GM21825 (cell line): ENCODE measurements around the gene VILL.

ENCODE experiments used
- ATAC-seq: cut with Tn5 transposase; IDR thresholded peaks from one replicate; pipeline ENCODE4 v1.9.1; 2021; ENCODE audit warnings: mild to moderate bottlenecking, moderate library complexity; ENCODE audit not compliant: unreplicated experiment

VILL gene

DNA sequence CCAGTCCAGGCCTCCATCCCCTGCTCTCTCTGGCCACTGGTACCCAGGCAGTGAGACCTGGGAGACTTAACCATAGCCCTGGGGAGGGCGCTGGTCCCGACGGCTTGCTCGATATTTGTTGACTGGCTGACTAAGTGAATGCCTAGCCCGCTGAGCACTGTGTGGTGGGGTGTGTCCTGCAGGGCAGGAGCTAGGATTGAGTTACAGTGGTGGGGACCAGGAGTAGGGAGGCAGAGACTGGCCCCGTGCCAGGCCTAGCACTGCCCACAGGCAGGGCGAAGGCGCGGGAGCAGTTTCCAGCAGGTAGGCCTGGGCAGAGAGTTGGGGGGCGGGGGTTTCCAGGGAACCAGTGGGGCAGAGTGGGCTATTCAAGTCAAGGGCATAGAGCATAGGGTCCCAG, at the start of gene VILL:
Gene VILL, plus strand, starts transcription at position 260 of the 400 bp plus-strand sequence. CDS start 2,887 bp downstream, outside the sequence.
- no peak for ATAC-seq

DNA sequence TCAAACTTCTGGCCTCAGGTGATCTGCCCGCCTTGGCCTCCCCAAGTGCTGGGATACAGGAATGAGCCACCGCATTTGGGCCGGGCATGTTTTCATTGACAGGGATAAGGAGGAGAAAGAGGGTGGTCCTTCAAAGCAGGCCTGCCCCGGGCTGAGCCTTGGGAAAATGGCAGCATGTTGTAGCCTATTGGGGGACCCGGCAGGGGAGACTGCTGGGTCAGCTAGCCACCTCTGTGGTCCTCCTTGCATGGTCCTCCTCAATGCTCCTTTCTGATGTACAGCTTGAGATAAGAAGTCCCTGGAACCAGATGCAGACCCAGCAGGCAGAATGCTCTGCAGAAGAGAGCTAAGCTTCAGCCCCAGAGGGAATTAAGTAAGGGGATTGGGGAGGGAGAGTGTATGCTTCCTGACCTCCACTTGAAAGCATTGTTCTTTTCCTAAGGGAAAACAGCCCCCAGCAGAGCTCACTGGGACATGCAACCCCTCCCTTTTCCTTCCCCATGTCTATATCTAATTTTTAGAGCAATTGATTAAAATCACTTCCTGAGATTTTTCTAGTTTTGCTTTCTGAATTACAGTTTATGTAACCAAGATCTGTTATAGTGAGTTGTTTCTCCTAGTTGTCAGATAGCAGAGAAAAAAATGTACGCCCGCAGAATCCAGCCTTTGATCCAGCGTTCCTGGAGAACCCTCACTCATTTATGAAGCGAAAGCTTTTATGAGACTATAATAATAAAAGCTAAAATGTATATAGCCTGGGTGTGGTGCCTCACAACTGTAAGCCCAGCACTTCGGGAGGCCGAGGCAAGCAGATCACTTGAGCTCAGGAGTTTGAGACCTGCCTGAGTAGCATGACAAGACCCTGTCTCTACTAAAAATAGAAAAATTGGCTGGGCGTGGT, 48.7 kb upstream of the VILL start:
- ATAC-seq = no peak

DNA sequence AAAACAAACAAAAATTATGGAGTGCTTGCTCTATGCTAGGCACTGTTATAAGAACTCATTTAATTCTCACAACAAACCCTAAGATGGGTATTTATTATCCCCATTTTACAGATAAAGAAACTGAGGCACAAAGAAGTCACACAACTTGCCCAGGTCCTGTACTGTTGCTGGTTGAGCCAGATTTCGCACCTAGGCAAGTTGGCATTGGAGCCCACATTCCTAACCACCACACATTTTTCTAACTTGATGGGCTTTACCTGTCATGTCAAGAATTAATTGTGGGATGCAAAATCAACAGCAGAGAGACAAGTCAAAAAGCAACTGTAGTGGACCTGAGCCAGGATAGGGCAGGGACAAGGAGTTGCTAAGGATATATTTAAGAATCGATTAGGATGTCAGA, 47.9 kb upstream of the VILL start:
- no peak for ATAC-seq

DNA sequence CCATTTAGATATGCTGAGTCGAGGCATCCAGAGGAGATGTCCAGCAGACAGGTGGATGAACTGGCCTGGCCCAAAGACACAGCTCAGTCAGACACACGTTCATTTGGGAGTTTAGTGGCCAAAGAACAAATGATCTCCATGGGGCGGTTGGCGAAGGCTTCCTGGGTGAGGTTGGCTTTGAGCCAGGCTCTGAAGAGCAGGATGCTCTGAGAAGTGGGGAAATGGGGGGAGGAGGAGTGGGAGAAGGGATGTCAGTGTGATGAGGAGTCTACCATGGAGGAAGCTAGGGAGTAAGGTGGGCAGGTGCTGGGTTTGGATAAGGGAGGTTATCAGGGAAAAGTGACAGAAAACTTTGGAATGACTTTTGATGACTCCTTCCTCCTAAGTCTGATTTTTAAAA, 47.5 kb upstream of the VILL start:
- ATAC-seq = no peak

DNA sequence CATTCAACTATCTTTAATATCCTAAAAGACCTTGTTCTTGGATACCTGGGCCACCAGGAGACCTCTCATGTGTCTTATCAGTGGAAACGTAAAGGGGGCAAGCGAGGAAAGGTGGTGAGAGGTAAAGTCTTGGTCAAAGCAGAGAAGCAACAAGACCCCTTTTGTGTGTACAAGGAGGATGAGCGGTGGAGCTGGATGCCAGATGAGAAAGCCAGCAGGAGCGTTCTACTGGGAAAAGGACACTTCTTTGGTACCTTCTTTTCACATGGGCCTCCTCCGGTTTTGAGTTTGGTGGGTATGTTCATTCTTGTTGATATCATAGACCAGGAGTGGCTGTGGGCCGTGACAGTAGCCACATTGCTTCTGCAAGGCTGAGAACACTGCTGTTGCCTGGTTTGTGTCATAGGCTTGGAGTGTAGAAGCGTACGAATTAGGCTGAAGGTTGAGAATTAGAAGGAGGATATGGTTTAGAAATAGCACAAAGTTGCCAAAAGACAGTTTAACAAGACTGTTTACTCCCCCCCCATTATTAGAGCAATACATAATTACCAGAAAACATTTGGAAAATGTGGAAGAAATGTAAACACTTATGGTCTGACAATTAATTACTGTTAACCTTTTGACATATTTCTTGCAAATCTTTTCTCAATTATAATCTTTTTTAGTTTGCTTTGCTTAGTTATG, 46.8 kb upstream of the VILL start:
- no peak for ATAC-seq

DNA sequence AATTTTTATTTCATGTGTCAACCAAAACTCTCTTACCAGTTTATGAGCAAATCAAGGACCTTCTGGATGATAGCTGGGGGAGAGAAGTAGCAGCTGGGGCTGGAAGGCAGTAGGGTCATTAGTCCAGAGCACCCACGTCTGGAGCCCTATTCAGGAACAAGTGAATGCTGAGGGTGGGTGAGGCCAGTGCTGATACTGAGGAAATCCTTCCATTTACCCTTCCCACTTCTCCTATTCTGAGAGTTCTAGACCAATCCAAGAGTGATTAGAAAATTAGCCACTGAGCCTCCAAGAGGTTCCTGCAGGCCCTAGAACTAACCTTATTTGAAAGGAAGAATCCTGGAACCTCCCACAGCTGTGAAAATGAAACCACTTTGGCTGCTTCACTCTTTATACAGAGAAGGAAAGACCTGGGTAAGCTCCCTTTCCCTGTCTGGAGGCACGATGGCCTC, 46.2 kb upstream of the VILL start:
- no peak for ATAC-seq

DNA sequence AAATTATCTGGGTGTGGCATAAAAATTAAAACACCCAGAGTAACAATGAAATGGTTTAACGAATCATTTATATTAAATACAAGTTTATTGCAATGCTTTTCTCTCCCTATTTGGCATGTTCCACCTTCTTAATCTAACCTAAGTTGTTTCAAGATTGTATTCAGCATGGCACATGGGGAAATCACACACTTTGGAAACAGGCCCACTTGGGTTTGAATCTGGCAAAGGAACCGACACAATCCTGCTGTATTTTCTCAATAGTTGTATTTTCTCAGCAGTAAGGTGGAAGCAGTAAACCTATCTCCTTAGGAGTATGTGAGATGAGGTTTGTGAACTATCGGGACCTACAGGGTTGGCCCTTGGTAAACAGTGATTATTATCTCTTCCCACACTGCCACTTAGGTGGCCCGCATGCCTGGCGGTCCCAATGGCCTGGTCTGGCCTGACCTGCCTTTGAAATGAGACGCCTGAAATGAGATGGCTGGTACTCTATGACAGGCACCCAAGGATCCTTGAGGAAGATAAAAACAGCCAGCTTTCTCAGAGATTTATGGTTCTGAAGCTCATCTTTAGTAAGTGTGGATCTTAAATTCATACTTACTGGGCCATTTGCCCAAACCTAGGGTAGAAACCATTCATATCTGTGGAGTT, 45.3 kb upstream of the VILL start:
- no peak for ATAC-seq

DNA sequence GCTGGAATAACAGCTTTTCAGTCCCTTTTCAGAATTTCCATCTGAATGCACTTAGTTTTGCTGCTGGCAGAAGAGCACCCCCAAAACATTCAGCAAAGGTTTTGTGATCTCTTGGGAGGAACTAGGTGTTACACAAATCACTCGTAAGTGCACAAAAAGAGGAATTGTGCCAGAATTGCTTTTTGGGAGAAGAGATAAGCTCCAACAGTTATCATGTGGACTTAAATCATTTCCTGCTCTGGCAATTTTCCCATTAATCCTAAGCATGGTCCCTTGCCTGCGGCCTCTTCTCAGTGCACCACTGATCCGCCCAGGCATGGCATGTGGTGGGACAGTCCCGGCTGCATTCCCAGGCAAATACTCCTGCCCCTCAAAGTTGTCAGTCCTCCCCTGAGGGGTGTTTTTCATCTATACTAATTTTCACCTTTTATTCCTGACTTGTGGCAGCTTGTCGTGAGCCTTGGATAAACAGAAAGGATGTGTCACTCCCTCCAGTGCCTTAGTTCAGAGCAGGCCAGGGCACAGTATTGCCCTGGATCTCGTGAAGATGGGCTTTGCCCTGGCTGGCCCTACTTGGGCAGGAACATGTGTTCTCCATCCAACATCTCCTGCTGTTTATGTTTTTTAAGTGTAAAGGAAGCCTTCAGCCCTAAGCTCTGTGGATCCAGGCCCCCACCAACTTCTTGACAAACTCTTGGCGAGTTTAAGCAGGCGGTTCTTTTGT, 44.6 kb upstream of the VILL start:
- no peak for ATAC-seq

DNA sequence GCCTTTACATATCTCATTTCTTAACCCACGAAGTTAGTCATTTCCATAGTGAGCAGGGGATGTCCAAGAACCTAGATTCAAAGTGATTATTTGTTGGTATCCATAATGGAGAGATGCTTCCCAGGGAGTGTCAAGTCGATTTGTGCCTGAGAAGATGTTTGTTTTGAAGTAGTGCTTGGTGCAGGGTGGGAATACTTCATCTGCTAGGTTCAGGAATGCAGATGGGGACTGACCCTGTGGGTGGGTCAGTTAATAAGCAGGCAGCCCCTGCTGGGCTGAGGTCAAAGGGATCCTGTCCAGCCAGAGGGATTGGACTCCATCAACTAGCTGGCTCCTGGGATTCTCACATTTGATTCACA, 44.1 kb upstream of the VILL start:
- no peak for ATAC-seq

DNA sequence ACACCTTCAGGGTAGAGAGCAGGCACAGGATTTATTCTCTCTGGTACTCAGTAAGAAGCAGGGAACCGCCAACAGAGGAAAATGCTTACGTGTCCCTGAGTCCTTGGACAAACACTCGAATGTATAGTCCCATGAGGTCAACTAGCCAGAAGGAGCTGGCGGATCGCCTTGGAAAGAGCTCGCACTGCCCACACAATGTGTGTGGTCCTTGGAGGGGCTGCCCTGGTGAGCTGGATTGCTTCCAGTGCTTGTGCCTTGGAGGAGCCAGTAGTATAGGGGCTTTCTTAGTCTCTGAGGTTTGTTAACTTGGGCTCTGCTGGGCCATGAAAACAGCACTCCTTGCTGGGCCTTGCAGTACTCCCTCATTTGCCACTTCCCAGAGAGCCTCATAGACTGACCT, 40.7 kb upstream of the VILL start:
- ATAC-seq = no peak

DNA sequence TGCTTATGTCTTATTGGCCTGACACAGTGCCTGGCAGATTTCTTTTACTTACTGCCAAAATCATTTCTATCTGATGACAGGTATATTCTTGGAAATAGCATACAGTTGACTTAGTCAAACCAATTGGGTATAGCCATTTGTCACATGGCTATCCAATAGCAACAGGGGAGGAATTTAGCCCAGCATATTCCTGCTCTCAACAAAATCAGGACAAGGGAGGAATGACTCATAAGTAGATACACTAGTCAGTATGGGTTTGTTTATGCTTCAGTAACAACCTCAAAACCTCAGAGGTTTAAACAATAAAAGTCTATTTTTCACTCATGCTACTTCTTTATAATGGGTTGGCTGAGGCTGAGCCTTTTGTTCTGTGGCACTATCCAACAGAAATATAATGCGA, 38.0 kb upstream of the VILL start:
- ATAC-seq = no peak

DNA sequence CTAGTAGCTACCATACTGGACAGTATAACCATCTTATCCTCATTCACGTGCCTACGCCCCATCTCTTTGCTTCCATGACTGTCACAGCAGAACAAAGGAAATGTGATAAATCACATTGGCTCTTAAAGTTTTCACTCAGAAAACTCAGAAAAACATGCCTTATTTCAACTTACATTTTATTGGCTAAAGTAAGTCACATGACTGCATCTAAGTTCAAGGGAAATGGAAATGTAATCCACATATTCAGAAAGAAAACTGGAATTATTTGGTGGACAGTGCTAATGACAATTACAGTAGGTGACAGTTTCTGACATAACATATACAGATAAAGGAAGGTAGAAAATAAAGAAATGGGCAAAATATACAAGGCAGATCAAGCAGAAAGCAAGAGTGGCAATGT, 37.4 kb upstream of the VILL start:
- ATAC-seq = no peak

DNA sequence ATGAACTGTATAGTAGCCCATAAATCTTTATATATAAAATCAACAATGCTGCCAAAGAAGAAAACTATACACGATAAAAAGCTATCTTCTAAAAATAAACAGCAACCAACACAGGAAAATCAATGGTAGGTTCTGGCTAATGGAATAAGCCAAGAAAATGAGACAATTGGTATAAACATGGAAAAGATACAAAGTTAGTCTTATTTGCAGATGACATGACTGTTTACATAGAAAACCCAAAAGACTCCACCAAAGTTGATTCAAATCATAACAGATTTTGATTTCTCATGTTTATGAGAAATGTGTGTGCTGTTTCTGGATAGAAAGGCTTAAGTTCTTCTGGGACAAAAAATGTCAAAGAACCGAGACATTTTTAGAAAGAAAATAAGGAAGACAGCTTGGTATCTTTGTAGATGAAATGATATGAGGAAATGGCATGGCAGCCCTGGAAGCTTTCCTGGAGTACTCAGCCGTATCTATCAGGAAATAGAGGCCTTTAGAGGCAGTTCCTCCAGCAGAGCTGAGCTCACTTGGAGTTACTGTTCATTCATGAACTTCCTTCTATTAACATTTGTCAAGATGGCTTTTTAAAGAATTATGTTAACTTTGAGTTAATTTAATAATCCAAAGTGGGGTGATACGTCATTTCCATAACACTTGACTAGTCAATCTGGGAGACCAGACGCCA, 36.7 kb upstream of the VILL start:
- no peak for ATAC-seq

DNA sequence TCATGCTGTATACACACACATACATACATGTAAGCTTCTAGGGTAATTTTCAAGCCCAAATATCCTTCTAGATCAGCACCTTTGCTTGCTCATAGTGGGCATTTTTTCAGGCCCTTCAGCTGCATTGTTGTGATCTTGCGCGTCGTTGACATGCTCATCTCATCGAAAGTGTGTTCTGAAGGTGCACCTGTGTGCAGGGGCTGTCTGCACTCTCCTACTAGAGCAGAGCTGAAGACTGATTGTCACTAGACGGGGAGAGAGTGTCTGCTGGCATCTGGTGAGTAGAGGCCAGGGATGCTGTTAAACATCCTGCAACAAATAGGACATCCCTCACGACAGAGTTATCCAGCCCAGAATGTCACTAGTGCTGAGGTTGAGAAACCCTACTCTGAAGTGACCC, 35.7 kb upstream of the VILL start:
- no peak for ATAC-seq

DNA sequence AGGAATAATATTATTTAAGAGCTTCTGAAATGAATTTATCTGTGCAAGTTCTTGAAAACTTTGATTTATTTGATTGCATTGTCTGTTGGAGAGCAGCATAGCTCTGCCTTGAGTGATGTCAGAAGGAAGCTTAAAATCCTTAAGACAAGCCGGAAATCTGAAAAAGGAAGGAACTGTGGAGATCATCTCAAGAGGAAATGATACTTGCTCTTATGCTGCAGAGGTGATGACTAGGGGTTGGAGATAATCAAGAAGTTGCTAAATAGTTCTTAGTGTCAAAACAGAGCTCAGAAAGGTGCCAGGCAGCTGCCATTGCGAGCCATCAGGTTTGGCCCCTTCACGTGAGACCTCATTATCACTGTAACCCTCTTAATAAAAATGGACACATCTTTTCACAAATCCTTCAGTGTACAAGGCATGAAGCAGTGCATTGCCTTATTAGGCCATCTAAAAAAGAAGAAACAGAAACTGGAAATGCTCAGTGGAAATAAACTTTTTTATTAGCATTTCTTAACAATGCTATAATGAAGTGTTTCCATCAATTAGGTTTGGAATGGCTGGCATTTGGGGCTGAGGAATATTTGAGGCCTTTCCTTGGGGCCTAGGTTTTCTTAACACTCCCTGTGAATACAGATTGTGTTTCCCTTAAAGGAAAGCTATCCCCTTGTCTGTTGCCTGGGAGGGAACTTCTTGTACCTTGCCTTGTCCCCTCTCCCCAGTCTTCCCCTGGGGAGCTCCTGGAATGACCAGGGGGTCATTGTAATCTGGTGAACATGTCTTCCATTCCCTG, 34.5 kb upstream of the VILL start:
- no peak for ATAC-seq

DNA sequence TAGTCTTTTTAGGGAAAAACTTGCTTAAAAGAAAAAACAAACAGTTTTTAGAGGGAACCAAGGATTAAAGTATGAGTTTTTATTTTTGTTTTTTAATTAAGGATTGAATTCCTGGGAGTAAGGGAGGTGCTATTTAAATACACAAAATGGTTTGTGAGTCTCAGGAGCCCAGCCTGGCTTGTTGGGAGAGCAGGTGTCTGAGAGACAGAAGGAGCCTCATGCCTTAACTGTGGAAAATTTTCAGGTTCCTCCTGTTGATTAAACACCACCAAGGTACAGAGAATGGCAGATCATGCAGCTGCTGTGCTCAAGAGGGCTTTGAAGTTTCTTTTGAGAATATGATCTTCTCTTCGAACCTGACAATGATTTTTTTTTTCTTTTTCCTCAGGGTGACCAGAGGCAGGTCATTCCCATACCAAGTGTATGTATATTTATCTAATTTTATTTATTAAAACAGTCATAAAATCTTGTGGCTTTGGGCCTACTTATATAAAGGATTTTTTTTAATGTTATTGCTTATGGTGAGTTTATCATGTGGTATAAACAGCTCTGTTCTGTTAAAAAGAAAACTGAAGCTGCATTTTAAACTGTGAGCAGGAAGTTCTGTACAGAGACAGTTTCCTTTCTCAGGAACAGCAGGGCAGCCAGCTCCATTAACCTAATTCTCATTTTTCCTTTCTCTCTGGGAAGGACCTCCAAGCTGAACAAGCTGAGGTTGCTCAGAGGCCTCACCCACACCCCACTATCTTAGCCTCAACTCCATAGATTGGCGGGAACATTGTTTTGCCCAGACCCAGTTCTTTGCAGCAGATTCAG, 33.7 kb upstream of the VILL start:
- no peak for ATAC-seq

DNA sequence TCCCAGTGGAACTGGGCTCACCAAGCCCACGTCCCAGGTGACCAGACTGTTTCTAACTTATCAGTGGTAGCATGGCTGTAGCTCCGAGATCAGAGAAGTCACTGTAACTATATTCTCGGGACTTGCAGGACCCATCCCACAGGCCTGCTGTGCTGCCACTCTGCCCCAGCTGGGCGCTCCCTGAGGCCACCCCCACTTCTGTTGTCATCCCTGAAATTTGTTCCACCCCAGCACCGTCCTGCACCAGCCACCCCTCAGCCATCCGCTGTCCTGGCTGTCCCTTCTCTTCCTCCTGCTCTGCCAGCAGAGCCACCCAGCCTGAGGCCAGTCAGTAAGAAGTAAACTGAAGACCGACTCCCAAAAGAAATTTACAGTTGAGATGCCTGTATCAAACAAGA, 33.0 kb upstream of the VILL start:
- ATAC-seq = no peak

DNA sequence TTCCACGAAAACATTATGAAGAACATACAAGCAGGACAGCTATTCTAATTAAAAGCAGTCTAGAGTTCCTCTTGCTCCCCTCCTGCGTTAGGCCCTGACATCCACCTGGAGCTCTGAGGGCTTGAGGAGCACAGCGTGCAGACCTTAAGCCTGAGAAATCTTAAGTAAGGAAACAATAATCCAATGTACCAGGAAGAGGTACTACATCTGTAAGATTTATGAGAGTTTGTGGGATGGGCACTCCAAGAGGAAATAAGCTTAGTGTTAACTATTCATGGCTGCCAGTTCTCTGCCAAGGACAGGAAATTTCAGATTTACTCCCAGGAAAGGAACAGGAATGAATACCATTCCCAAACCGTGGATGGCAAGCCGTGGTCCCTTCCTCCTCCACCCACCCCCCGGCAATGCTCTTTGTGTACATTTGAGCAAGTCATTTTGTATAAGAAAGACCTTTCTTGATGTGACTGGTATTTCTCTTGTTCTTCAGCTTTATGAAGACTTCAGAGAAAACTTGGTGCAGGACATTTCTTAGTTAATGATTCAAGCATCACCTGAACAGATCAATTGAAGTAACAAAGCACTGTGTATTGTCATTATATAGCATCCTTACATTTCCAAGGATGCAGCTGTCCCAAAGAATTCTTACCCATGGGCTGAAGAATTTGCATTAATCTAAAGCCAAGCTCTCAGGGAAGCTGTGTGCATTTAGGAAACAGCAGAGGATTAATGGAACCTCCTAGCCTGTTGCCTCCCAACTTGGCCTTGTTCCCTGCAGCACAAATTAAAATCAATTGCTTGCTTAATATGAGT, 28.8 kb upstream of the VILL start:
- ATAC-seq = no peak
